Sigmoid colon (tissue), 7 donors: ENCODE data around the gene ANXA9. TPM values are rescaled to one million over a fixed set of nuclear protein-coding genes. Genes with fewer than 3 reads are reported as not detected.

Experiments used
- DNase-seq: peaks from one replicate; pipeline ENCODE4 v3.0.0-alpha.2; 2019
- H3K27ac ChIP-seq, 4 donors: fragments of 200-600 bp; sonication (generic); one replicate each; pipeline ENCODE4 v1.5.1; 2016 to 2019; ENCODE audit warnings: mild to moderate bottlenecking in 1 of 4
- H3K27me3 ChIP-seq, 3 donors: fragments of 200-600 bp; sonication (generic); one replicate each; pipeline ENCODE4 v1.5.1; 2019; ENCODE audit warnings: mild to moderate bottlenecking in 1 of 3
- H3K36me3 ChIP-seq, 4 donors: fragments of 200-600 bp; sonication (generic); one replicate each; pipeline ENCODE4 v1.5.1; 2016 to 2019
- H3K4me1 ChIP-seq, 4 donors: fragments of 200-600 bp; sonication (generic); one replicate each; pipeline ENCODE4 v1.5.1; 2017 to 2019
- H3K4me3 ChIP-seq, 4 donors: fragments of 200-600 bp; sonication (generic); one replicate each; pipeline ENCODE4 v1.5.1; 2017 to 2019; ENCODE audit warnings: mild to moderate bottlenecking in 2 of 4, moderate library complexity in 1 of 4
- H3K9me3 ChIP-seq, 4 donors: fragments of 200-600 bp in 3 of 4; sonication (generic) in 3 of 4; one replicate each; pipeline versions ENCODE4 v1.5.1 to v1.6.1; 2013 to 2019
- CTCF ChIP-seq, 4 experiments: fragments of 450-650 bp in 3 of 4; fragments of 200-600 bp in 1 of 4; IDR thresholded peaks; one replicate each; pipeline ENCODE4 v1.5.1; 2016 to 2019; ENCODE audit warnings: antibody characterized with exemption in 4 of 4, mild to moderate bottlenecking in 3 of 4, moderate library complexity in 2 of 4
- EP300 ChIP-seq, 4 donors: sonication (generic); formaldehyde crosslinking; IDR thresholded peaks; one replicate each; pipeline ENCODE4 v1.6.1; 2017; ENCODE audit warnings: antibody characterized with exemption in 4 of 4
- POLR2A ChIP-seq, 2 donors: fragments of 450-650 bp; IDR thresholded peaks; one replicate each; pipeline ENCODE4 v1.6.1; 2016; ENCODE audit warnings: antibody characterized with exemption in 2 of 2, mild to moderate bottlenecking in 2 of 2, moderate library complexity in 2 of 2
- POLR2AphosphoS5 ChIP-seq, 4 donors: sonication (generic); formaldehyde crosslinking; IDR thresholded peaks; one replicate each; pipeline ENCODE4 v1.6.1; 2017; ENCODE audit warnings: antibody characterized with exemption in 4 of 4
- WGBS, 2 donors: extraction: QIAGEN DNeasy Blood & Tissue Kit; methylation state at CpG; one replicate each; pipeline ENCODE4 v1.1.7; 2013; 5-methylcytosine and 5-hydroxymethylcytosine counted together
- intact Hi-C: fragments of 100-400 bp; cut with DNase I; formaldehyde crosslinking; loops from one replicate; pipeline ENCODE4 v1.15.1; 2023
- polyA plus RNA-seq, 3 donors: library from polyadenylated mRNA; stranded (reverse); fragments of 200-250 nt; gene quantifications; one replicate each; pipeline ENCODE4 v1.2.3, GENCODE V29; 2013
- total RNA-seq, 4 donors: library from RNA; depleted of rRNA; stranded (reverse); fragments of >200 nt; gene quantifications; one replicate each; pipeline ENCODE4 v1.1.0, GENCODE V29; 2016
- donor health status: healthy with polysubstance abuse.
- donor health status: Bipolar disorder and iron deficiency.
- donor health status: healthy.

ANXA9 gene
- total and polyA plus RNA-seq, 7 donors, result 0.36 to 0.60 (median 0.45) TPM; not detected in 4

GRCh38 chr1:151002051-151002450, 20.0 kb downstream of the ANXA9 start:
- H3K27me3 ChIP-seq, result no peaks in the 10 kb centered on the region
- H3K4me1 ChIP-seq, result peaks cover 0 to 45% (median 38%) of the 10 kb centered on the region in 4 donors
- intact Hi-C loops, result no loop called here
- no peak overlapping the region for H3K27ac ChIP-seq
- whole genome bisulfite sequencing, 2 donors, result 86% methylated on average over 3 of the region's 3 CpGs
- TF ChIP-seq POLR2A (IDR thresholded peaks at IDR 0.05) (no peak), POLR2AphosphoS5 (IDR thresholded peaks at IDR 0.05) (no peak), CTCF (IDR thresholded peaks at IDR 0.05) (no peak), EP300 (IDR thresholded peaks at IDR 0.05) (no peak)
- DNase-seq, result no peak
- no peak overlapping the region for H3K4me3 ChIP-seq
- peaks cover 9 to 53% (median 29%) of the 10 kb centered on the region in 4 donors for H3K36me3 ChIP-seq
- H3K9me3 ChIP-seq, result no peaks in the 10 kb centered on the region

- DNase-seq, result no peak
- Histone ChIP-seq H3K4me3 (no peak overlapping the region), H3K36me3 (peaks cover 9 to 47% (median 23%) of the 10 kb centered on the region in 4 donors), H3K27me3 (no peaks in the 10 kb centered on the region), H3K9me3 (no peaks in the 10 kb centered on the region), H3K27ac (peak overlapping the region in 1 of 4 donors; percentile 6), H3K4me1 (peaks cover 0 to 50% (median 43%) of the 10 kb centered on the region in 4 donors)
- TF ChIP-seq EP300 (IDR thresholded peaks at IDR 0.05) (no peak), POLR2AphosphoS5 (IDR thresholded peaks at IDR 0.05) (no peak), POLR2A (IDR thresholded peaks at IDR 0.05) (no peak), CTCF (IDR thresholded peaks at IDR 0.05) (no peak)
- intact Hi-C loops, result no loop called here
- 37 to 48% methylated on average over 2 of the region's 2 CpGs for WGBS, 2 donors
Observed at GRCh38 chr1:151002611-151003010, 20.5 kb downstream of the ANXA9 start.

DNA sequence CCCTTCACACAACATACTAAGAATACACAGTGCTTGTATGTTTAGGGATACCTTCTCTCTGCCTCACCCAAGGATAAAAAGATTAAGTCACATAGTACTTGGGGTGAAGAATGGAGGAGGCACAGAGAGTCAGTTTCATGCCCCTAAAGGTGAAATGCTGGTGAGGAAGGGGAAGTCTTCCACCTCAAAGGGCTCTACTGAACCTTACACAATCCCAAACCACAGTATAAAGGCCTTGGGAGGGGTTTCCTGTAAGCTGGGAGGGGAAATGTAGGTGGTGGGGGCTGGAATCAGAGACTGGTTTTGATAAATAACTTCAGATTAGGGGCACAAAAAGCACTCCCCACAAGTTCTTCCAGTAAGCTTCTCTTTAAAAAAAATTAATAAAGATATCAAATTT, 21.1 kb downstream of the ANXA9 start:
- H3K9me3 ChIP-seq, result no peaks in the 10 kb centered on the region
- TF ChIP-seq CTCF (IDR thresholded peaks at IDR 0.05), result no peak
- H3K4me1 ChIP-seq, result peaks cover 0 to 55% (median 48%) of the 10 kb centered on the region in 4 donors
- DNase-seq, result no peak
- peak overlapping the region in 2 of 4 donors; percentile 56 to 63 for H3K4me3 ChIP-seq
- H3K36me3 ChIP-seq, result peaks cover 9 to 41% (median 20%) of the 10 kb centered on the region in 4 donors
- intact Hi-C loops, result no loop called here
- H3K27me3 ChIP-seq, result no peaks in the 10 kb centered on the region
- peak overlapping the region in 3 of 4 donors; percentile 6 to 37 (median 33) for H3K27ac ChIP-seq

- Histone ChIP-seq H3K9me3 (no peaks in the 10 kb centered on the region), H3K4me1 (peaks cover 0 to 72% (median 60%) of the 10 kb centered on the region in 4 donors), H3K27ac (peak overlapping the region; percentile 85 to 93 (median 88)), H3K4me3 (peak overlapping the region; percentile 56 to 73 (median 64)), H3K36me3 (peaks cover 0 to 16% (median 6%) of the 10 kb centered on the region in 4 donors), H3K27me3 (no peaks in the 10 kb centered on the region)
- 9 to 23% methylated on average over 4 of the region's 4 CpGs for WGBS, 2 donors
- DNase-seq, result no peak
- intact Hi-C loops, result loop anchor here (1.0 kb wide), 1 partner anchor 31 kb away; no protein-coding TSS in a partner anchor
- no peak for TF ChIP-seq POLR2AphosphoS5 (IDR thresholded peaks at IDR 0.05)
- no peak for TF ChIP-seq CTCF (IDR thresholded peaks at IDR 0.05)
- no peak for TF ChIP-seq POLR2A (IDR thresholded peaks at IDR 0.05)
- no peak for TF ChIP-seq EP300 (IDR thresholded peaks at IDR 0.05)
Observed at GRCh38 chr1:151005729-151006319, 23.7 kb downstream of the ANXA9 start.
